SW 1271 (cell line): ENCODE data around the gene MAPK4.
"Not testable (repeated sequence)": the region's sequence is repeated elsewhere in the genome, so short reads cannot be mapped to it uniquely, and the experiment has no call there.

Experiments used
- DNase-seq, 2 experiments: peaks; one replicate each; lab custom pipeline; 2025; lab: John Stamatoyannopoulos, UW

Gene MAPK4

GRCh38 chr18:50754297-50754696 lies 194.4 kb downstream of the MAPK4 start:
- no peak for DNase-seq

GRCh38 chr18:50757358-50757757 lies 197.5 kb downstream of the MAPK4 start:
- no peak for DNase-seq

- DNase-seq = no peak
Observed at GRCh38 chr18:50769463-50769862, 209.6 kb downstream of the MAPK4 start.

GRCh38 chr18:50775207-50775606 lies 215.3 kb downstream of the MAPK4 start:
- DNase-seq = no peak

- DNase-seq = no peak
Observed at GRCh38 chr18:50775726-50776125, 215.8 kb downstream of the MAPK4 start.

GRCh38 chr18:50776383-50776782 lies 216.5 kb downstream of the MAPK4 start:
- DNase-seq = no peak

- DNase-seq = not testable (repeated sequence)
Observed at GRCh38 chr18:50779021-50779420, 219.1 kb downstream of the MAPK4 start.
